Peyer's patch (tissue), 4 donors: ENCODE results near the gene PACS1. TPM values are rescaled to one million over a fixed set of nuclear protein-coding genes. Genes with fewer than 3 reads are reported as not detected.
"Not testable (repeated sequence)": the region's sequence is repeated elsewhere in the genome, so short reads cannot be mapped to it uniquely, and the experiment has no call there.

Experiments used
- DNase-seq, 3 donors: peaks; one replicate each; pipeline ENCODE4 v3.0.0-alpha.2; 2017 to 2019
- H3K27ac ChIP-seq, 4 donors: fragments of 200-600 bp; sonication (generic); one replicate each; pipeline ENCODE4 v1.5.1; 2016 to 2019
- H3K27me3 ChIP-seq, 2 donors: fragments of 200-600 bp; sonication (generic); one replicate each; pipeline ENCODE4 v1.5.1; 2019
- H3K36me3 ChIP-seq, 3 donors: fragments of 200-600 bp; sonication (generic); one replicate each; pipeline ENCODE4 v1.5.1; 2016 to 2019
- H3K4me1 ChIP-seq, 4 donors: fragments of 200-600 bp; sonication (generic); one replicate each; pipeline ENCODE4 v1.5.1; 2016 to 2019
- H3K4me3 ChIP-seq, 4 donors: fragments of 200-600 bp; sonication (generic); 1 replicate in 3 of 4; 2 replicates in 1 of 4; pipeline ENCODE4 v1.5.1; 2016 to 2019; ENCODE audit warnings: mild to moderate bottlenecking in 1 of 4
- H3K9me3 ChIP-seq, 4 donors: fragments of 200-600 bp; sonication (generic); one replicate each; pipeline ENCODE4 v1.5.1; 2016 to 2019; ENCODE audit warnings: mild to moderate bottlenecking in 1 of 4
- CTCF ChIP-seq, 6 experiments: fragments of 450-650 bp in 4 of 6; fragments of 200-600 bp in 2 of 6; sonication (generic) in 1 of 6; IDR thresholded peaks; one replicate each; pipeline ENCODE4 v1.5.1; 2017 to 2019; ENCODE audit warnings: antibody characterized with exemption in 6 of 6, mild to moderate bottlenecking in 3 of 6, moderate library complexity in 1 of 6
- POLR2A ChIP-seq, 2 donors: fragments of 450-650 bp; IDR thresholded peaks; one replicate each; pipeline ENCODE4 v1.5.1; 2017; ENCODE audit warnings: antibody characterized with exemption in 2 of 2, mild to moderate bottlenecking in 2 of 2, moderate library complexity in 2 of 2
- total RNA-seq, 4 donors: library from RNA; depleted of rRNA; stranded (reverse); fragments of >200 nt; gene quantifications; one replicate each; pipeline ENCODE4 v1.1.0, GENCODE V29; 2016

PACS1 gene
- total RNA-seq: 10 to 100 TPM; 10.3 to 52.0 (median 22.3) TPM

DNA sequence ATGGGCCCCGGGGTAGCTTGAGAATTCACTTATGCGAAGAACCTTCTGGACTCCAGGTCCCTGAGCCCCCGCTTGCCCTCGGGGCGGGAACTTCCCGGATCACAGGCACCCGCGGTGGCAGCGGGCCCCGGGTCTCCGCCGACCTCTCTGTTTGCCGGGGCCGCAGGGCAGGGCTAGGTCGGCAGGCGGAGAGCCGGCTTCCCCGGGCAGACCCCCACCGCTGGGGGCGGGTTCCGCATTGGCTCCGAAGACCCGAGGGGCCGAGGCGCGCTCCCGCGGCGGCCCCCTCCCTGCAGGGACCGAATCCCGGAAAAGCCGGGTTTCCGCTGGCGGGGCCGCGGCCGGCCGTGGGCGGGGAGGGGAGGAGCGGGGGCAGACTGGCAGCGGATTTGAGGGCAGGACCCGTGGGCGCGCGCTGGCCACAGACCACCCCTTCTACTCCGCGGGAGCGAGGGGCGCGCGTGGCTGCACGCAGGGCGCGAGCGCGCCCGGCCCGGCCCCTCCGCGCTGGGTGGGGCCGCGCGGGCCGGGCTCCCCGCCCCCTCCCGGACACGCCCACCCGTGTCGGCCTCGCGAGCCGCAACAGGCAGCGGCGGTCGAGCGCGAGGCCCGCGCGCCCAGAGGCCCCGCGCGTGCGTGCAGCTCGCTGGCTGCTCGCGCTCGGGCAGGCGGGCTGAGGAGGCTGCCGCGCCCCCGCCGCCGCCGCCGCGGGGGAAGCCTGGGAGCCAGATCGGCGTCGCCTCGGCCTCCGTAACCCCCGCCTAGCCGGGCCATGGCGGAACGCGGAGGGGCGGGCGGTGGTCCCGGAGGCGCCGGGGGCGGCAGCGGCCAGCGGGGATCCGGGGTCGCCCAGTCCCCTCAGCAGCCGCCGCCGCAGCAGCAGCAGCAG, at the start of gene PACS1:
TSS of gene PACS1 (plus strand) at position 558 of the 889 bp plus-strand sequence. CDS start at position 773, 215 bp downstream.
- Histone ChIP-seq H3K27ac (peak within 1 kb of the TSS; percentile 88 to 97 (median 90)), H3K4me1 (peaks cover 0 to 30% (median 5%) of the 10 kb centered on the region in 4 donors), H3K9me3 (no peaks in the 10 kb centered on the region), H3K27me3 (no peaks in the 10 kb centered on the region), H3K36me3 (peaks cover 0 to 43% (median 0%) of the 10 kb centered on the region in 3 donors), H3K4me3 (peak within 1 kb of the TSS; percentile 81 to 98 (median 96))
- peak; percentile 78 to 89 (median 84) for DNase-seq
- TF ChIP-seq POLR2A (IDR thresholded peaks at IDR 0.05): peak; percentile 7 to 21
- TF ChIP-seq CTCF (IDR thresholded peaks at IDR 0.05): peak in 3 of 6 experiments; percentile 36 to 45 (median 36)

- TF ChIP-seq POLR2A (IDR thresholded peaks at IDR 0.05) (no peak), CTCF (IDR thresholded peaks at IDR 0.05) (no peak)
- no peak for DNase-seq
- Histone ChIP-seq H3K27ac (no peak overlapping the region), H3K36me3 (no peaks in the 10 kb centered on the region), H3K4me1 (peaks cover 0 to 7% (median 3%) of the 10 kb centered on the region in 4 donors), H3K9me3 (no peaks in the 10 kb centered on the region), H3K27me3 (no peaks in the 10 kb centered on the region), H3K4me3 (no peak overlapping the region)
These were observed 49.3 kb upstream of the PACS1 start for GRCh38 chr11:66020618-66021357.

- no peaks in the 10 kb centered on the region for H3K36me3 ChIP-seq
- no peaks in the 10 kb centered on the region for H3K27me3 ChIP-seq
- peak; percentile 67 to 86 (median 84) for DNase-seq
- peak in 1 of 2 donors; percentile 15 for TF ChIP-seq POLR2A (IDR thresholded peaks at IDR 0.05)
- peak; percentile 86 to 93 (median 90) for TF ChIP-seq CTCF (IDR thresholded peaks at IDR 0.05)
- no peak overlapping the region for H3K27ac ChIP-seq
- H3K4me1 ChIP-seq: peaks cover 0 to 7% (median 3%) of the 10 kb centered on the region in 4 donors
- peak overlapping the region in 2 of 4 donors; percentile 10 to 23 for H3K4me3 ChIP-seq
- no peaks in the 10 kb centered on the region for H3K9me3 ChIP-seq
These were observed 47.5 kb upstream of the PACS1 start for GRCh38 chr11:66022401-66023185.

DNA sequence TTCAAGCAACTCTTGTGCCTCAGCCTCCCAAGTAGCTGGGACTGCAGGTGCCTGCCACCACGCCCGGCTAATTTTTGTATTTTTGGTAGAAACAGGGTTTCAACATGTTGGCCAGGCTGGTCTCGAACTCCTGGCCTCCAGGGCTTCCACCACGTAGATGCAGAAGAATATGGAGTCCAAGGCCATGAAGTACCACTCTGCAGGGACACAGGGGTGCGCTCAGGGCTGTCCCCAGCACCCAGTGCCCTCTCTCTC, 47.0 kb upstream of the PACS1 start:
- not testable (repeated sequence) for H3K36me3 ChIP-seq, H3K9me3 ChIP-seq, H3K4me1 ChIP-seq, DNase-seq, H3K27me3 ChIP-seq, H3K27ac ChIP-seq, H3K4me3 ChIP-seq

- DNase-seq: no peak
- no peaks in the 10 kb centered on the region for H3K27me3 ChIP-seq
- H3K9me3 ChIP-seq: no peaks in the 10 kb centered on the region
- H3K4me3 ChIP-seq: no peak within 1 kb of the TSS
- H3K36me3 ChIP-seq: no peaks in the 10 kb centered on the region
- TF ChIP-seq CTCF (IDR thresholded peaks at IDR 0.05) (no peak), POLR2A (IDR thresholded peaks at IDR 0.05) (no peak)
- H3K4me1 ChIP-seq: peaks cover 0 to 7% (median 3%) of the 10 kb centered on the region in 4 donors
- H3K27ac ChIP-seq: no peak within 1 kb of the TSS
These were observed 44.0 kb upstream of the PACS1 start, which contains the start of gene CATSPER1 for GRCh38 chr11:66026017-66026529. Gene CATSPER1 (minus strand): TSS chr11:66026479. CDS start chr11:66026379, 100 bp downstream.
